Type B pancreatic cell (in vitro differentiated cells): ENCODE measurements around the gene DNAJC28. TPM values are rescaled to one million over a fixed set of nuclear protein-coding genes. Genes with fewer than 3 reads are reported as not detected.

Experiments
- DNase-seq: peaks from one replicate; pipeline ENCODE4 v3.0.0; 2021; ENCODE audit warnings: mixed read lengths; ENCODE audit not compliant: unreplicated experiment; ENCODE audit errors: extremely low spot score
- H3K27ac Mint-ChIP-seq: 2 replicates; pipeline ENCODE4 v1.8.0; 2021; ENCODE audit warnings: mild to moderate bottlenecking, mixed read lengths
- H3K27me3 Mint-ChIP-seq: 2 replicates; pipeline ENCODE4 v1.8.0; 2021; ENCODE audit warnings: mixed read lengths
- H3K36me3 Mint-ChIP-seq: 2 replicates; pipeline ENCODE4 v1.8.0; 2021; ENCODE audit warnings: mixed read lengths
- H3K4me1 Mint-ChIP-seq: one replicate; pipeline ENCODE4 v1.8.0; 2021; ENCODE audit warnings: mixed read lengths; ENCODE audit not compliant: unreplicated experiment
- H3K4me3 Mint-ChIP-seq: 2 replicates; pipeline ENCODE4 v1.8.0; 2021; ENCODE audit warnings: mild to moderate bottlenecking, mixed read lengths
- H3K9me3 Mint-ChIP-seq: 2 replicates; pipeline ENCODE4 v1.8.0; 2021; ENCODE audit warnings: mixed read lengths
- CTCF ChIP-seq: fragments of 200-600 bp; sonication (generic); conservative IDR thresholded peaks from 2 replicates; pipeline ENCODE4 v1.5.0; 2021; ENCODE audit warnings: antibody characterized with exemption, mild to moderate bottlenecking
- total RNA-seq: library from RNA; stranded (reverse); gene quantifications from 2 replicates; pipeline ENCODE4 v1.2.1, GENCODE V29; 2021; ENCODE audit warnings: low replicate concordance

DNAJC28 gene
- total RNA-seq, 1 donor from 2014 or later: 3.0 TPM

GRCh38 chr21:33493756-33494155 lies 2.2 kb upstream of the DNAJC28 start:
- peaks cover 4% of the 10 kb centered on the region for H3K27me3 Mint-ChIP-seq
- H3K27ac Mint-ChIP-seq: no peak overlapping the region
- no peak for DNase-seq
- no peak for TF ChIP-seq CTCF
- no peaks in the 10 kb centered on the region for H3K9me3 Mint-ChIP-seq
- peaks cover 6% of the 10 kb centered on the region for H3K4me1 Mint-ChIP-seq
- peak overlapping the region; percentile 54 for H3K4me3 Mint-ChIP-seq
- H3K36me3 Mint-ChIP-seq: no peaks in the 10 kb centered on the region

- Mint-ChIP-seq H3K9me3 (no peaks in the 10 kb centered on the region), H3K27me3 (peaks cover 4% of the 10 kb centered on the region), H3K36me3 (no peaks in the 10 kb centered on the region), H3K4me3 (no peak overlapping the region), H3K27ac (no peak overlapping the region), H3K4me1 (peaks cover 6% of the 10 kb centered on the region)
- no peak for DNase-seq
- TF ChIP-seq CTCF: no peak
Observed at GRCh38 chr21:33492571-33492970, 1.1 kb upstream of the DNAJC28 start.

DNA sequence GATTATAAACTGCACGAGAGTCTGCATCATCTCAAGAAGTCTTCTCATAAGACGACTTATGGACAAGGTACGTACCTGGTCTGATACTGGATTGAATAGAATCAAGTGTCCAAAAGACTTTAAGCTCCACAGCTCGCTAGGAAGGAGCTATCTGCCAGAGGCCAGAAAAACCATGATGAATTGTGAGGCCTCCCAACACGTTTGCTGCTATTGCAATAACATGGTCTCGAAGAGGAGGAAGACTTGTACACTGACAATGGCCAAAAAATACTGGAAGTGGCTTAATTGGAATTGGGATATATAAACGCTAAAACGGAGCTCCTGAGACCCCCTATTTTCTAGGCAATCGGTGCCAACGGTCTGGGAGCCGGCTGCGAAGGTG lies 534 bp downstream of the DNAJC28 start:
- H3K9me3 Mint-ChIP-seq: no peaks in the 10 kb centered on the region
- no peak for TF ChIP-seq CTCF
- no peak for DNase-seq
- H3K4me3 Mint-ChIP-seq: peak overlapping the region; percentile 92
- no peaks in the 10 kb centered on the region for H3K36me3 Mint-ChIP-seq
- H3K4me1 Mint-ChIP-seq: peaks cover 6% of the 10 kb centered on the region
- H3K27me3 Mint-ChIP-seq: no peaks in the 10 kb centered on the region
- peak overlapping the region; percentile 79 for H3K27ac Mint-ChIP-seq

DNA sequence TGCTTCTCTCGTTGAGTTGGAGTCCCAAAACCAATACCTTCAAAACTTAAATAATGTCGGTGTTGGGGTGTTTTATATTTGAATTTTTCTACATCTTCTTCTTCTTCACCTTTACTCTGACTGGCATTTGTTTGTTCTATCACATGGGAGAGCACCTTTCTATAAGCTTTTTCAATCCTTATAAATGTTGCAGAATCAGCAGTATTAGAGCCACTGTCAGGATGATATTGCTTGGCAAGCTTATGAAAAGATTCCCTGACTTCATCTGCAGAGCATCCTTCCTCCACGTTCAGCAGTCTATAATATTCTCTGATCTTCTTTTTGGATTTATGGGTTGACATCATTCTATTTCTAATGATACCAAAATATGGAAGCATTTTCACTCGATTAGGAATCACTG lies 2.6 kb downstream of the DNAJC28 start:
- H3K27ac Mint-ChIP-seq: no peak overlapping the region
- peak overlapping the region; percentile 2 for H3K4me3 Mint-ChIP-seq
- no peak for TF ChIP-seq CTCF
- H3K9me3 Mint-ChIP-seq: no peaks in the 10 kb centered on the region
- DNase-seq: no peak
- no peaks in the 10 kb centered on the region for H3K27me3 Mint-ChIP-seq
- H3K36me3 Mint-ChIP-seq: no peaks in the 10 kb centered on the region
- peaks cover 6% of the 10 kb centered on the region for H3K4me1 Mint-ChIP-seq

- DNase-seq: no peak
- no peaks in the 10 kb centered on the region for H3K36me3 Mint-ChIP-seq
- no peaks in the 10 kb centered on the region for H3K27me3 Mint-ChIP-seq
- H3K4me3 Mint-ChIP-seq: no peak overlapping the region
- H3K4me1 Mint-ChIP-seq: peaks cover 6% of the 10 kb centered on the region
- TF ChIP-seq CTCF: no peak
- H3K27ac Mint-ChIP-seq: no peak overlapping the region
- H3K9me3 Mint-ChIP-seq: no peaks in the 10 kb centered on the region
Observed at GRCh38 chr21:33487996-33488395, 3.5 kb downstream of the DNAJC28 start.

GRCh38 chr21:33481314-33481943 lies 10.1 kb downstream of the DNAJC28 start:
- Mint-ChIP-seq H3K36me3 (peaks cover 4% of the 10 kb centered on the region), H3K4me3 (peak overlapping the region; percentile 96), H3K27me3 (no peaks in the 10 kb centered on the region), H3K27ac (peak overlapping the region; percentile 97), H3K4me1 (peaks cover 6% of the 10 kb centered on the region), H3K9me3 (no peaks in the 10 kb centered on the region)
- no peak for TF ChIP-seq CTCF
- no peak for DNase-seq
